SK-N-SH (cell line): ENCODE measurements around the gene HMGB1. TPM values are rescaled to one million over a fixed set of nuclear protein-coding genes. Genes with fewer than 3 reads are reported as not detected.

Experiments used
- CTCF ChIA-PET: fragments of 300-600, 350-600 bp; formaldehyde crosslinking; extraction: SDS; loops from one replicate; lab custom pipeline; 2021; lab: Yijun Ruan, JAX
- POLR2A ChIA-PET: fragments of 350-600 bp; sonication (Branson Sonifier 250); formaldehyde crosslinking; extraction: SDS; loops from one replicate; lab custom pipeline; 2020; ENCODE audit warnings: antibody characterized with exemption, inconsistent platforms; lab: Yijun Ruan, JAX
- DNase-seq: peaks from one replicate; pipeline ENCODE4 v3.0.0; 2012
- H2AFZ ChIP-seq: fragments of 200-600 bp; sonication (generic); 2 replicates; pipeline ENCODE4 v1.8.1; 2016; ENCODE audit warnings: antibody characterized with exemption, mild to moderate bottlenecking, low read depth
- H3F3A ChIP-seq: fragments of 200-600 bp; sonication (generic); replicated peaks from 2 replicates; pipeline ENCODE3; 2016; ENCODE audit warnings: antibody characterized with exemption, mild to moderate bottlenecking; ENCODE audit not compliant: insufficient read depth
- H3K27ac ChIP-seq, 2 experiments: fragments of 200-500 bp in 1 of 2; fragments of 200-600 bp in 1 of 2; sonication (Bioruptor generic) in 1 of 2; sonication (generic), shearing (Covaris generic) in 1 of 2; 2 replicates each; pipeline versions ENCODE4 v1.5.1 to v1.6.1; 2014 to 2016; ENCODE audit warnings: low read depth in 2 of 2, inconsistent platforms in 1 of 2, low read length in 1 of 2, mild to moderate bottlenecking in 1 of 2, mixed read lengths in 1 of 2
- H3K27me3 ChIP-seq: fragments of 200-600 bp; sonication (generic), shearing (Covaris generic); 2 replicates; pipeline ENCODE4 v1.6.1; 2016; ENCODE audit warnings: mixed run types; ENCODE audit not compliant: insufficient read depth
- H3K36me3 ChIP-seq, 2 experiments: fragments of 200-500 bp in 1 of 2; fragments of 200-600 bp in 1 of 2; sonication (Bioruptor generic) in 1 of 2; sonication (generic) in 1 of 2; replicated peaks in 1 of 2; 2 replicates each; pipeline versions ENCODE3 to v1.5.1; 2014 to 2016; ENCODE audit warnings: low read length in 1 of 2, mild to moderate bottlenecking in 1 of 2; ENCODE audit not compliant: insufficient read depth in 2 of 2, control insufficient read depth in 1 of 2
- H3K4me1 ChIP-seq, 2 experiments: fragments of 200-500 bp in 1 of 2; fragments of 200-600 bp in 1 of 2; sonication (Bioruptor generic) in 1 of 2; sonication (generic), shearing (Covaris generic) in 1 of 2; 2 replicates each; pipeline versions ENCODE4 v1.5.1 to v1.6.1; 2014 to 2016; ENCODE audit warnings: low read depth in 1 of 2, low read length in 1 of 2, mixed run types in 1 of 2; ENCODE audit not compliant: insufficient read depth in 2 of 2, control insufficient read depth in 1 of 2
- H3K4me2 ChIP-seq: fragments of 200-600 bp; sonication (generic), shearing (Covaris generic); 2 replicates; pipeline ENCODE4 v1.6.1; 2017; ENCODE audit warnings: mixed run types
- H3K4me3 ChIP-seq, 2 experiments: fragments of 200-500 bp in 1 of 2; fragments of 200-600 bp in 1 of 2; sonication (Bioruptor generic) in 1 of 2; sonication (generic), shearing (Covaris generic) in 1 of 2; 2 replicates each; pipeline versions ENCODE4 v1.5.1 to v1.8.1; 2014 to 2016; ENCODE audit warnings: low read depth in 2 of 2, inconsistent platforms in 1 of 2, low read length in 1 of 2, mild to moderate bottlenecking in 1 of 2, mixed read lengths in 1 of 2, moderate library complexity in 1 of 2
- H3K79me2 ChIP-seq: fragments of 200-600 bp; sonication (generic); 2 replicates; pipeline ENCODE4 v1.8.1; 2017; ENCODE audit warnings: mild to moderate bottlenecking; ENCODE audit not compliant: insufficient read depth
- H3K9ac ChIP-seq: fragments of 200-600 bp; sonication (generic); 2 replicates; pipeline ENCODE4 v1.6.1; 2017; ENCODE audit warnings: mixed run types
- H3K9me2 ChIP-seq: fragments of 200-600 bp; sonication (generic); 2 replicates; pipeline ENCODE4 v1.6.1; 2017; ENCODE audit warnings: mixed run types
- H3K9me3 ChIP-seq: fragments of 200-600 bp; sonication (generic); 2 replicates; pipeline ENCODE4 v1.6.1; 2017; ENCODE audit warnings: mixed run types, mild to moderate bottlenecking, moderate library complexity
- H4K20me1 ChIP-seq: fragments of 200-600 bp; sonication (generic); 2 replicates; pipeline ENCODE4 v1.6.1; 2017; ENCODE audit warnings: mild to moderate bottlenecking, mixed run types; ENCODE audit not compliant: insufficient read depth
- CHD2 ChIP-seq: fragments of 150-350 bp; IDR thresholded peaks from 2 replicates; pipeline ENCODE4 v1.6.1; 2018; ENCODE audit warnings: low read length; ENCODE audit not compliant: partially characterized antibody
- ELF1 ChIP-seq: IDR thresholded peaks from 2 replicates; pipeline ENCODE4 v1.4.0; 2012
- FOXJ3 ChIP-seq: sonication (generic); formaldehyde crosslinking; IDR thresholded peaks from 2 replicates; pipeline ENCODE4 v1.5.1; 2020; ENCODE audit warnings: mild to moderate bottlenecking, missing genetic modification reagents
- FOXM1 ChIP-seq: IDR thresholded peaks from 2 replicates; pipeline ENCODE4 v1.4.0; 2012; ENCODE audit warnings: low read depth, mild to moderate bottlenecking
- GABPA ChIP-seq: IDR thresholded peaks from 2 replicates; pipeline ENCODE4 v1.4.0; 2012; ENCODE audit warnings: low read depth, mild to moderate bottlenecking
- JUND ChIP-seq: IDR thresholded peaks from 2 replicates; pipeline ENCODE4 v1.4.0; 2012
- MXI1 ChIP-seq: IDR thresholded peaks from 2 replicates; pipeline ENCODE4 v1.6.1; 2012; ENCODE audit warnings: mild to moderate bottlenecking, low read depth, low read length, improper control_type of control experiment
- NRF1 ChIP-seq: IDR thresholded peaks from 2 replicates; pipeline ENCODE4 v1.6.1; 2012; ENCODE audit warnings: low read depth, mild to moderate bottlenecking, low read length
- POLR2AphosphoS5 ChIP-seq: IDR thresholded peaks from 2 replicates; pipeline ENCODE4 v1.6.1; 2012; ENCODE audit warnings: low read depth, low read length
- RCOR1 ChIP-seq: fragments of 150-350 bp; IDR thresholded peaks from 2 replicates; pipeline ENCODE4 v1.6.1; 2017; ENCODE audit warnings: antibody characterized with exemption, low read length
- RXRA ChIP-seq: IDR thresholded peaks from 2 replicates; pipeline ENCODE4 v1.4.0; 2012; ENCODE audit warnings: low read depth, mild to moderate bottlenecking, borderline replicate concordance
- SIN3A ChIP-seq: IDR thresholded peaks from 2 replicates; pipeline ENCODE4 v1.6.1; 2012; ENCODE audit warnings: low read depth, mild to moderate bottlenecking, low read length, moderate library complexity, borderline replicate concordance
- SMC3 ChIP-seq: IDR thresholded peaks from 2 replicates; pipeline ENCODE4 v1.6.1; 2012; ENCODE audit warnings: low read depth, low read length, improper control_type of control experiment
- TCF12 ChIP-seq: IDR thresholded peaks from 2 replicates; pipeline ENCODE4 v1.4.0; 2012
- YY1 ChIP-seq: IDR thresholded peaks from 2 replicates; pipeline ENCODE4 v1.4.0; 2012; ENCODE audit warnings: low read depth, mild to moderate bottlenecking
- whole genome bisulfite sequencing: methylation state at CpG from one replicate; pipeline ENCODE4 v1.1.6; 2017; ENCODE audit warnings: low lambda C conversion rate; 5-methylcytosine and 5-hydroxymethylcytosine counted together
- polyA plus RNA-seq, 3 experiments: library from polyadenylated mRNA; depleted of rRNA; stranded (reverse); fragments of >200 nt; gene quantifications; 2 replicates each; pipeline ENCODE4 v1.2.3, GENCODE V29; 2012
- TF ChIP-seq, protein P1 (sequence below): IDR thresholded peaks from 2 replicates; pipeline ENCODE4; 2012
- TF ChIP-seq, protein P2 (sequence below): IDR thresholded peaks from 2 replicates; pipeline ENCODE4 v1.4.0; 2012; ENCODE audit warnings: low read depth, borderline replicate concordance
- TF ChIP-seq, protein P3 (sequence below): fragments of 200-600 bp; sonication (generic); IDR thresholded peaks from 2 replicates; pipeline ENCODE4 v1.6.1; 2017; ENCODE audit warnings: antibody characterized with exemption, mild to moderate bottlenecking, moderate library complexity
- TF ChIP-seq, protein P4 (sequence below): fragments of 150-350 bp; IDR thresholded peaks from 2 replicates; pipeline ENCODE4 v1.6.1; 2016; ENCODE audit warnings: mild to moderate bottlenecking, low read depth, low read length
- TF ChIP-seq, protein P5 (sequence below): fragments of 150-350 bp; IDR thresholded peaks from 2 replicates; pipeline ENCODE4 v1.6.1; 2017; ENCODE audit warnings: antibody characterized with exemption, low read length, low read depth, borderline replicate concordance

Gene HMGB1
- polyA plus RNA-seq, 1 of the 3 experiments (the other 2 are of a cell fraction), result 166 TPM

DNA sequence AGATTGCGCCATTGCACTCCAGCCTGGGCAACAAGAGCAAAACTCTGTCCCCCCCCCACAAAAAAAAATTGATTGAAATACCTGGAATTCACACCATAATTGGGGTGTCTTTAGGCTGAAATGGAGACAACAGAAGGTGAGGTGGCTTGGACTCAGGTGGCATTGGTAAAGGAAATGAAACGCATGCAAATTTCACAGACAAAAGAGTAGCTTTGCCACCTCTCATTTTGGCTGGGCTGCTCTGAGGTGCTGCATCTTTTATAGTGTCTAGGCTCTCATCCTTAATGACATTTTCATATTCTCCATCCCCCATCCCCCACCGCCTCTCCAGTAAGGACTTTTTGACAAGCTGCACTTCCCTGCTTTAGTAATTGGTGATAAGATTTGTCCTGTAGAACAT, 36.5 kb downstream of the HMGB1 start (continued):
- no peak for TF ChIP-seq MXI1
- no peak for TF ChIP-seq POLR2AphosphoS5
- no peak for TF ChIP-seq RCOR1
- TF ChIP-seq, protein P1, sequence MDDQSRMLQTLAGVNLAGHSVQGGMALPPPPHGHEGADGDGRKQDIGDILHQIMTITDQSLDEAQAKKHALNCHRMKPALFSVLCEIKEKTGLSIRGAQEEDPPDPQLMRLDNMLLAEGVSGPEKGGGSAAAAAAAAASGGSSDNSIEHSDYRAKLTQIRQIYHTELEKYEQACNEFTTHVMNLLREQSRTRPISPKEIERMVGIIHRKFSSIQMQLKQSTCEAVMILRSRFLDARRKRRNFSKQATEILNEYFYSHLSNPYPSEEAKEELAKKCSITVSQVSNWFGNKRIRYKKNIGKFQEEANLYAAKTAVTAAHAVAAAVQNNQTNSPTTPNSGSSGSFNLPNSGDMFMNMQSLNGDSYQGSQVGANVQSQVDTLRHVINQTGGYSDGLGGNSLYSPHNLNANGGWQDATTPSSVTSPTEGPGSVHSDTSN, result no peak
- TF ChIP-seq, protein P2, sequence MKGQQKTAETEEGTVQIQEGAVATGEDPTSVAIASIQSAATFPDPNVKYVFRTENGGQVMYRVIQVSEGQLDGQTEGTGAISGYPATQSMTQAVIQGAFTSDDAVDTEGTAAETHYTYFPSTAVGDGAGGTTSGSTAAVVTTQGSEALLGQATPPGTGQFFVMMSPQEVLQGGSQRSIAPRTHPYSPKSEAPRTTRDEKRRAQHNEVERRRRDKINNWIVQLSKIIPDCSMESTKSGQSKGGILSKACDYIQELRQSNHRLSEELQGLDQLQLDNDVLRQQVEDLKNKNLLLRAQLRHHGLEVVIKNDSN, result no peak
- no peak for TF ChIP-seq TCF12

DNA sequence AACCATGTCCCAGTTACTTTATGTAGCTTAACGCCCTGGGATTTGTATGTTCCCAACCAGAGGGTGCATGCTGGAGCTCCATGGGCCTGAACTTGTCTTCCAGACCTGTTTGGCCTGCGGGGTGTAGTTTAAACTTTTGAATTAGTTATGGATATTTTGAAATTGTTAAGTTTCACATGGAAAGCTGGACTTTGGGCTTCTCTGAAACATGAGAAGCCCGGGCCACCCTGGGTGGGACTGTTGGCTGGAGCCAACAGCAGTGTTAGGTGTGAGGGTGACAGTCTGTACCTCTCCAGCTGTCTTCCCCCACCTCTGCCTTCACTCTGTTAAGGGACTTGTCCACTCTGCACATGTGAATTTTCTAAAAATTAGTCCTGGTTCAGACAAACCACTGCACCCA, 41.8 kb downstream of the HMGB1 start:
- Histone ChIP-seq H3K27me3 (no peaks in the 10 kb centered on the region), H3K36me3 (no peaks in the 10 kb centered on the region), H4K20me1 (no peaks in the 10 kb centered on the region), H3F3A (peaks cover 19% of the 10 kb centered on the region), H3K4me1 (peaks cover 8 to 11% of the 10 kb centered on the region in 2 experiments; a peak in 2 of 4 replicates), H2AFZ (no peak overlapping the region), H3K9me3 (no peaks in the 10 kb centered on the region), H3K9ac (no peak overlapping the region), H3K9me2 (no peaks in the 10 kb centered on the region), H3K27ac (no peak overlapping the region), H3K4me2 (no peak overlapping the region), H3K4me3 (no peak overlapping the region), H3K79me2 (no peaks in the 10 kb centered on the region)
- CTCF ChIA-PET, result interaction anchor here (1.0 to 1.2 kb wide), 2 partner anchors 9 to 291 kb away, joined by 3 to 5 read pairs; no protein-coding TSS in a partner anchor
- TF ChIP-seq GABPA (no peak), NRF1 (no peak), ELF1 (no peak), RXRA (no peak), SIN3A (no peak), SMC3 (no peak), YY1 (no peak), FOXM1 (no peak), CHD2 (no peak), JUND (no peak), POLR2AphosphoS5 (no peak), FOXJ3 (no peak)
- TF ChIP-seq, protein P3, sequence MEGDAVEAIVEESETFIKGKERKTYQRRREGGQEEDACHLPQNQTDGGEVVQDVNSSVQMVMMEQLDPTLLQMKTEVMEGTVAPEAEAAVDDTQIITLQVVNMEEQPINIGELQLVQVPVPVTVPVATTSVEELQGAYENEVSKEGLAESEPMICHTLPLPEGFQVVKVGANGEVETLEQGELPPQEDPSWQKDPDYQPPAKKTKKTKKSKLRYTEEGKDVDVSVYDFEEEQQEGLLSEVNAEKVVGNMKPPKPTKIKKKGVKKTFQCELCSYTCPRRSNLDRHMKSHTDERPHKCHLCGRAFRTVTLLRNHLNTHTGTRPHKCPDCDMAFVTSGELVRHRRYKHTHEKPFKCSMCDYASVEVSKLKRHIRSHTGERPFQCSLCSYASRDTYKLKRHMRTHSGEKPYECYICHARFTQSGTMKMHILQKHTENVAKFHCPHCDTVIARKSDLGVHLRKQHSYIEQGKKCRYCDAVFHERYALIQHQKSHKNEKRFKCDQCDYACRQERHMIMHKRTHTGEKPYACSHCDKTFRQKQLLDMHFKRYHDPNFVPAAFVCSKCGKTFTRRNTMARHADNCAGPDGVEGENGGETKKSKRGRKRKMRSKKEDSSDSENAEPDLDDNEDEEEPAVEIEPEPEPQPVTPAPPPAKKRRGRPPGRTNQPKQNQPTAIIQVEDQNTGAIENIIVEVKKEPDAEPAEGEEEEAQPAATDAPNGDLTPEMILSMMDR, result no peak
- TF ChIP-seq, protein P1, result no peak
- TF ChIP-seq, protein P4, sequence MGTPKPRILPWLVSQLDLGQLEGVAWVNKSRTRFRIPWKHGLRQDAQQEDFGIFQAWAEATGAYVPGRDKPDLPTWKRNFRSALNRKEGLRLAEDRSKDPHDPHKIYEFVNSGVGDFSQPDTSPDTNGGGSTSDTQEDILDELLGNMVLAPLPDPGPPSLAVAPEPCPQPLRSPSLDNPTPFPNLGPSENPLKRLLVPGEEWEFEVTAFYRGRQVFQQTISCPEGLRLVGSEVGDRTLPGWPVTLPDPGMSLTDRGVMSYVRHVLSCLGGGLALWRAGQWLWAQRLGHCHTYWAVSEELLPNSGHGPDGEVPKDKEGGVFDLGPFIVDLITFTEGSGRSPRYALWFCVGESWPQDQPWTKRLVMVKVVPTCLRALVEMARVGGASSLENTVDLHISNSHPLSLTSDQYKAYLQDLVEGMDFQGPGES, result no peak
- TF ChIP-seq, protein P5, sequence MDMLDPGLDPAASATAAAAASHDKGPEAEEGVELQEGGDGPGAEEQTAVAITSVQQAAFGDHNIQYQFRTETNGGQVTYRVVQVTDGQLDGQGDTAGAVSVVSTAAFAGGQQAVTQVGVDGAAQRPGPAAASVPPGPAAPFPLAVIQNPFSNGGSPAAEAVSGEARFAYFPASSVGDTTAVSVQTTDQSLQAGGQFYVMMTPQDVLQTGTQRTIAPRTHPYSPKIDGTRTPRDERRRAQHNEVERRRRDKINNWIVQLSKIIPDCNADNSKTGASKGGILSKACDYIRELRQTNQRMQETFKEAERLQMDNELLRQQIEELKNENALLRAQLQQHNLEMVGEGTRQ, result no peak
- POLR2A ChIA-PET, result no interaction called here
- no peak for DNase-seq
- WGBS, result 100% methylated on average over 3 of the region's 3 CpGs
